Activated T-cell treated with anti-CD3 and anti-CD28 coated beads for 4 hours (primary cell): ENCODE results near the gene PDRG1.
"Not testable (repeated sequence)": the region's sequence is repeated elsewhere in the genome, so short reads cannot be mapped to it uniquely, and the experiment has no call there.

Experiments used
- DNase-seq: peaks from one replicate; pipeline ENCODE4 v3.0.0-alpha.2; 2020

PDRG1 gene

GRCh38 chr20:31966991-31967655 is 15.3 kb upstream of the PDRG1 start:
- no peak for DNase-seq

GRCh38 chr20:31963889-31964288 is 12.0 kb upstream of the PDRG1 start:
- no peak for DNase-seq

- DNase-seq: no peak
These were observed 10.9 kb upstream of the PDRG1 start for GRCh38 chr20:31962761-31963160.

- no peak for DNase-seq
These were observed 5.0 kb upstream of the PDRG1 start for GRCh38 chr20:31956556-31957526.

- DNase-seq: no peak
These were observed 2.7 kb upstream of the PDRG1 start for GRCh38 chr20:31954500-31954899.

- DNase-seq: no peak
These were observed 1.8 kb upstream of the PDRG1 start for GRCh38 chr20:31953556-31954148.

- DNase-seq: no peak
These were observed 680 bp downstream of the PDRG1 start for GRCh38 chr20:31951203-31951529.

- DNase-seq: no peak
These were observed 1.8 kb downstream of the PDRG1 start for GRCh38 chr20:31949877-31950646.

- no peak for DNase-seq
These were observed 3.8 kb downstream of the PDRG1 start for GRCh38 chr20:31948008-31948407.

- no peak for DNase-seq
These were observed 6.1 kb downstream of the PDRG1 start for GRCh38 chr20:31945785-31946184.

- no peak for DNase-seq
These were observed 6.5 kb downstream of the PDRG1 start for GRCh38 chr20:31945319-31945718.

- no peak for DNase-seq
These were observed 8.8 kb downstream of the PDRG1 start for GRCh38 chr20:31943052-31943471.

- no peak for DNase-seq
These were observed 12.2 kb downstream of the PDRG1 start for GRCh38 chr20:31939661-31940060.

- DNase-seq: no peak
These were observed 14.0 kb downstream of the PDRG1 start for GRCh38 chr20:31937820-31938219.

- no peak for DNase-seq
These were observed 15.4 kb downstream of the PDRG1 start for GRCh38 chr20:31936420-31936819.

- DNase-seq: no peak
These were observed 16.7 kb downstream of the PDRG1 start for GRCh38 chr20:31934968-31935764.

- no peak for DNase-seq
These were observed 17.4 kb downstream of the PDRG1 start for GRCh38 chr20:31934491-31934890.

- DNase-seq: no peak
These were observed 18.1 kb downstream of the PDRG1 start for GRCh38 chr20:31933698-31934097.

GRCh38 chr20:31930779-31931178 is 21.1 kb downstream of the PDRG1 start:
- DNase-seq: no peak

GRCh38 chr20:31929631-31930030 is 22.2 kb downstream of the PDRG1 start:
- not testable (repeated sequence) for DNase-seq

GRCh38 chr20:31927627-31928159 is 24.2 kb downstream of the PDRG1 start:
- no peak for DNase-seq

GRCh38 chr20:31926493-31926892 is 25.4 kb downstream of the PDRG1 start:
- DNase-seq: no peak
